ENCODE results near the gene RDH12. TPM values are rescaled to one million over a fixed set of nuclear protein-coding genes. Genes with fewer than 3 reads are reported as not detected.
A peak's percentile ranks its signal among the peaks of the same experiment; 100 is the strongest.

Gene RDH12
- not detected in 2 replicates for total RNA-seq (2014; rRNA removed; shearing (Covaris generic))

GRCh38 chr14:67701492-67701891 lies at the start of gene RDH12:
TSS of gene RDH12 (plus strand) at chr14:67701886. CDS start at chr14:67722643, 20,757 bp downstream.

GRCh38 chr14:67674480-67675218 lies 27.0 kb upstream of the RDH12 start, which contains the start of gene VTI1B:
TSS of gene VTI1B (minus strand) at chr14:67674632. CDS start at chr14:67674489, 143 bp downstream.

GRCh38 chr14:67695394-67695949 lies 6.2 kb upstream of the RDH12 start, which contains the start of gene RDH11:
TSS of gene RDH11 (minus strand) at chr14:67695764. CDS start at chr14:67695703, 61 bp downstream.

Small RNA genes within 50 kb of the gene (small RNA-seq; reads per million reads assigned to genes)
- not detected for gene AL049779.3
- not detected for gene RN7SL369P
- 0.54 reads per million, percentile 29 among the genes with 10 or more reads in this experiment for gene RNA5SP386

Other genes starting within 250 kb of the RDH12 start
- gene TMEM229B, start 213.2 kb upstream of the RDH12 start, total RNA-seq (2014; rRNA removed; shearing (Covaris generic)): 7.1 and 9.8 TPM in 2 replicates
- gene PLEKHH1, start 168.6 kb upstream of the RDH12 start, total RNA-seq (2014; rRNA removed; shearing (Covaris generic)): 7.0 and 11.1 TPM in 2 replicates
- 15.8 and 30.7 TPM in 2 replicates for gene PIGH, start 101.6 kb upstream of the RDH12 start, total RNA-seq (2014; rRNA removed; shearing (Covaris generic))
- gene ARG2, start 82.0 kb upstream of the RDH12 start, total RNA-seq (2014; rRNA removed; shearing (Covaris generic)): 9.1 and 10.6 TPM in 2 replicates
- gene VTI1B, start 27.3 kb upstream of the RDH12 start, total RNA-seq (2014; rRNA removed; shearing (Covaris generic)): 33.8 and 42.4 TPM in 2 replicates
- 56.8 and 60.1 TPM in 2 replicates for gene RDH11, start 6.1 kb upstream of the RDH12 start, total RNA-seq (2014; rRNA removed; shearing (Covaris generic))
- gene ZFYVE26, start 114.7 kb downstream of the RDH12 start, total RNA-seq (2014; rRNA removed; shearing (Covaris generic)): 11.7 and 17.3 TPM in 2 replicates
- gene RAD51B, start 117.9 kb downstream of the RDH12 start, total RNA-seq (2014; rRNA removed; shearing (Covaris generic)): 6.5 and 10.7 TPM in 2 replicates

Measured in A375 (cell line).